ENCODE measurements around the gene CISD1.

Gene CISD1

DNA sequence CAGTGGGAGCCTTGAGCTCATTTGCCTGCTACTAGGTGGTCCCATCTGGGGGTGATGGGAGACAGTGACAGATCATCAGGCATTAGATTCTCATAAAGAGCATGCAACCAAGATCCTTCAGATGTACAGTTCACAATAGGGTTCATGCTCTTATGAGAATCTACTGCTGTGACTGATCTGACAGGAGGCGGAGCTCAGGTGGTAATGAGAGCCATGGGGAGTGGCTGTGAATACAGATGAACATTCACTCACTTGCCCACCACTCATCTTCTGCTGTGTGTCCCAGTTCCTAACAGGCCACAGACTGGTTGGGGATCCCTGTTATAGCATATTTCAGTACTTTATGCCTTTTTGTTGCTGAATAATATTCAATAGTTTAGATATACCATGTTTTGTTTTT is 59.3 kb downstream of the CISD1 start:
- DNase-seq (ENCODE audit: extremely low read depth, low read depth), result no peak
- TF ChIP-seq, protein P1, sequence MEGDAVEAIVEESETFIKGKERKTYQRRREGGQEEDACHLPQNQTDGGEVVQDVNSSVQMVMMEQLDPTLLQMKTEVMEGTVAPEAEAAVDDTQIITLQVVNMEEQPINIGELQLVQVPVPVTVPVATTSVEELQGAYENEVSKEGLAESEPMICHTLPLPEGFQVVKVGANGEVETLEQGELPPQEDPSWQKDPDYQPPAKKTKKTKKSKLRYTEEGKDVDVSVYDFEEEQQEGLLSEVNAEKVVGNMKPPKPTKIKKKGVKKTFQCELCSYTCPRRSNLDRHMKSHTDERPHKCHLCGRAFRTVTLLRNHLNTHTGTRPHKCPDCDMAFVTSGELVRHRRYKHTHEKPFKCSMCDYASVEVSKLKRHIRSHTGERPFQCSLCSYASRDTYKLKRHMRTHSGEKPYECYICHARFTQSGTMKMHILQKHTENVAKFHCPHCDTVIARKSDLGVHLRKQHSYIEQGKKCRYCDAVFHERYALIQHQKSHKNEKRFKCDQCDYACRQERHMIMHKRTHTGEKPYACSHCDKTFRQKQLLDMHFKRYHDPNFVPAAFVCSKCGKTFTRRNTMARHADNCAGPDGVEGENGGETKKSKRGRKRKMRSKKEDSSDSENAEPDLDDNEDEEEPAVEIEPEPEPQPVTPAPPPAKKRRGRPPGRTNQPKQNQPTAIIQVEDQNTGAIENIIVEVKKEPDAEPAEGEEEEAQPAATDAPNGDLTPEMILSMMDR (IDR thresholded peaks at IDR 0.05; ENCODE audit: low read depth, low read length), result no peak

DNA sequence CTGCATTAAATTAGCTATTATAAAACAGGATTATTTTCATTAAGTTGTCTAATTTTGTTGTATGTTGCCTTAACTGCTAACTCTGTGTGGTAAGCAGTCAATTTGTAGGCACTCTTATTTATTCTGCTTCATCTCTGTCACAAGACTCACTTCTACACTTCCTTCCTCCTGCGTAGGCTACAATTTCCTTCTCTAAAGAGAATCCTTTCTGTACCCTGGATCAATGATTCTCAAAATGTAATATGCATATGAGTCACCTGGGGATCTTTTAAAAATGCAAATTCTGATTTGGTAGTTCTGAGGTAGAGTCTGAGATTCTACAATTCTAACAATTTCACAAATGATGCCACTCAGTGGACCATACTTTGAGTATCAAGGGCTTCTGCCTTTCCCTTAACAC is 61.5 kb downstream of the CISD1 start:
- no peak for DNase-seq (ENCODE audit: extremely low read depth, low read depth)
- TF ChIP-seq, protein P1 (IDR thresholded peaks at IDR 0.05; ENCODE audit: low read depth, low read length), result no peak

DNA sequence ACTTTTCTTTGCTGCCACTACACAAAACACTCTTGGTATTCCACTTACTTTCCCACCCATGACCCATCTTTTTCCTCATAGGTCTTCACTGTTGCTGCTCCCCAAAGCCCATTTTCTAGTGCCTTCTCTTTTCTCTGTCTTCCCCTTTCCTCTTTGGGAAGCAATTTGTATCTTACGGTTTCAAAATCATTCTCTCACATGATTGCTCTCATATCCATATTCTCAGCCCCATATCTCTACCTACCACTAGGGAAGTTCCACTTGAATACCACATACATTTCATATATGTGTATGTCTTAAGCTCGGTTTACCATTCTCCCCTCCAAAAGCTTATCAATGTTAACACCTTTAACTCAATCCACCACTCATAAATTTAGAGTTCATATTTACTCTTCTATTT is 62.7 kb downstream of the CISD1 start:
- no peak for DNase-seq (ENCODE audit: extremely low read depth, low read depth)
- TF ChIP-seq, protein P1 (IDR thresholded peaks at IDR 0.05; ENCODE audit: low read depth, low read length), result no peak

DNA sequence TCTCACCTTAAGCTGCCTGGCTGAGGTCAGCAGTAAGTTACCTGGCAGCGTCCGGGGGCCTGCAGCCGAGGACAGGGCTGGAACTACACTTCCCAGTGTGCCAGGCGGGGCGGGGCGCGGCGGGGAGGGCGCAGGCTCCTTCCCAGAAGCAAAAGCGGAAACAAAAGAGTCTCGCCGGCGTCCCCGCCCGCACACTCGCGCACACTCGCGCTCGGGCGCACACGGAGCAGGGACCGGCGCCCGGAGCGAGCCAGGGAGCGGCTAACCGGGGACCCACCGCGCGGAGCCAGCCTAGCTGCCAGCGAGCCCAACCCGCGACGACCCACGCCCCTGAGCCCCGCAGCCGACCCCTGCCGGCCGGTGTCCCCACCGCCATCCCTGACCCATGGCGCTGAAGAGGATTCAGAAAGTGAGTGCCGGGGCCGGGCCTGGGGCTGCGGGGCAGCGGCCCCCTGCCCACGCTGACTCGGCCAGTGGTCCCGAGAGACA is 65.9 kb downstream of the CISD1 start, which contains the start of gene UBE2D1:
TSS of gene UBE2D1 (plus strand) at position 190 of the 489 bp plus-strand sequence. CDS start at position 386, 196 bp downstream.
- TF ChIP-seq, protein P1 (IDR thresholded peaks at IDR 0.05; ENCODE audit: low read depth, low read length), result no peak; the same call in 1 of the 2 replicates
- DNase-seq (ENCODE audit: extremely low read depth, low read depth), result peak; percentile 23

DNA sequence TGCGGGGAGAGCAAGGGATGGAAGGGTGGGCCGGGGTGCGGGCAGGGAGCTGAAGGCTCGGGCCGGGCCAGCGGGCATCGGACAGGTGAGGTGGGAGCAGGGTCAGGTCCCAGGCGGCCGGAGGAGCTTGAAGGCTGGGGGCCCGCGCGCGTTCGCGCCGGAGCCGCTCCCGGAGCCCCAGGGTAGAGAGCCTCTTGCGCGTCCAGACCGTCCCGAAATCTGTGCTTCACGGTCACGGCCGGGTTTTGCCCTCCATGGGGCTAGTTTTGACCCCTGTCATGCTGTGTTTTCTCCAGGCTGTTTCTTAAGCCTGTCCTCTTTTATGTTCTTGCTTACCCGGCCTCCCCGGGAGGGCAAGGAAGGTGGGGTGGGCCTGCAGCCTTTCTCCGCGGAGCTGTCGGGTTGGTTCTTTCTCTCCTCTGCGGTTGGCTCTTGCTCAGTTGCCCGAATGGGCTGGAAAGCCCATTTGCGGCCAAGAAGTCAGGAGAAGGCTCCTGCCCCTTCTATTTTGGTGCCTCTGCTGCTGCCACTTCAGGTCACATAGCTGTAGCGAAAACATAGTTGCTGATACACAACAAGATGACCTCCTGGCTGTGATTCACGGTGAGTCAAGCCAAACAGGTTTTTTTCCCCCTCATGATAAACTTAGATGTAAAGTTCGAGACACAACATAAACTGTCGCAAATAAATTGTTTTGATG is 66.5 kb downstream of the CISD1 start:
- no peak for DNase-seq (ENCODE audit: extremely low read depth, low read depth)
- TF ChIP-seq, protein P1 (IDR thresholded peaks at IDR 0.05; ENCODE audit: low read depth, low read length), result no peak

DNA sequence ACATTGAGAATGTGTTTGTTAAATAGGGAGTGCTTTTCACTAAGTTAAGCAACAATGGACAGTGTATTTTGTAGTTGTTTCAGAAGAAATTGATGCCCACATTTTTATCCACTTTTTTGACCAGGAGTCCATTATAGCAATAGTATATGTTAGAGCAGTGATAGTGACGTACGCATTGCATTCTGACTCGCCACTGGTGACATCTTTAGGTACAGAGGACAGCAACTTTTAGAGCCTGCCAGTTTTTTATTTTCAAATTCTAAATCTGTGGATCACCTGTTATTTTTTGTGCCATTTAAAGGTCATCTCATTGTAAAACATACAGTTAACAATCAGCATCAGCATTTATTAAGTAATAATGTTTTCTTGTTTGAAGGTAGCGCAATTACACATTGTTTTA is 67.3 kb downstream of the CISD1 start:
- TF ChIP-seq, protein P1 (IDR thresholded peaks at IDR 0.05; ENCODE audit: low read depth, low read length), result no peak

More for the DNA sequence above, 67.3 kb downstream of the CISD1 start:
- DNase-seq (ENCODE audit: extremely low read depth, low read depth), result no peak

Data from AG09319 (cell line).